GM12864 (cell line): ENCODE data around the gene ABCA7.

Source experiments
- DNase-seq: peaks from one replicate; pipeline ENCODE4 v3.0.0-alpha.2; 2011; ENCODE audit warnings: low read depth
- H3K4me3 ChIP-seq: 2 replicates; pipeline ENCODE4 v1.5.1; 2011; ENCODE audit warnings: mild to moderate bottlenecking, low read depth, low read length, control low read depth
- CTCF ChIP-seq: IDR thresholded peaks from 2 replicates; pipeline ENCODE4 v1.5.1; 2011; ENCODE audit warnings: low read depth, mild to moderate bottlenecking, moderate library complexity, low read length, control low read depth, inconsistent platforms; ENCODE audit errors: missing control alignments

ABCA7 gene

GRCh38 chr19:1025960-1026782 is 13.7 kb upstream of the ABCA7 start, which contains the start of gene CNN2:
Gene CNN2, plus strand, starts transcription at chr19:1026608. Its CDS starts 54 bp downstream, at chr19:1026662.
- DNase-seq = no peak
- no peak for TF ChIP-seq CTCF

GRCh38 chr19:1026783-1027649 is 12.9 kb upstream of the ABCA7 start:
- DNase-seq = no peak
- TF ChIP-seq CTCF = no peak
- H3K4me3 ChIP-seq = peak overlapping the region; percentile 77

More at GRCh38 chr19:1025960-1026782, 13.7 kb upstream of the ABCA7 start, which contains the start of gene CNN2:
- peak within 1 kb of the TSS; percentile 77 for H3K4me3 ChIP-seq

- DNase-seq = no peak
- H3K4me3 ChIP-seq = peak overlapping the region; percentile 77
- TF ChIP-seq CTCF = no peak
Observed at GRCh38 chr19:1027650-1028061, 12.3 kb upstream of the ABCA7 start.

GRCh38 chr19:1028062-1028926 is 11.6 kb upstream of the ABCA7 start:
- no peak for TF ChIP-seq CTCF
- H3K4me3 ChIP-seq = peak overlapping the region; percentile 77
- DNase-seq = no peak

- no peak overlapping the region for H3K4me3 ChIP-seq
- TF ChIP-seq CTCF = no peak
- no peak for DNase-seq
Observed at GRCh38 chr19:1032264-1032867, 7.5 kb upstream of the ABCA7 start.
